GM19328 (cell line): ENCODE results near the gene SNX6.
"Not testable (repeated sequence)": the region's sequence is repeated elsewhere in the genome, so short reads cannot be mapped to it uniquely, and the experiment has no call there.

Source experiments
- ATAC-seq: cut with Tn5 transposase; IDR thresholded peaks from one replicate; pipeline ENCODE4 v1.9.1; 2021; ENCODE audit warnings: mild to moderate bottlenecking, moderate library complexity; ENCODE audit not compliant: unreplicated experiment

The SNX6 gene

DNA sequence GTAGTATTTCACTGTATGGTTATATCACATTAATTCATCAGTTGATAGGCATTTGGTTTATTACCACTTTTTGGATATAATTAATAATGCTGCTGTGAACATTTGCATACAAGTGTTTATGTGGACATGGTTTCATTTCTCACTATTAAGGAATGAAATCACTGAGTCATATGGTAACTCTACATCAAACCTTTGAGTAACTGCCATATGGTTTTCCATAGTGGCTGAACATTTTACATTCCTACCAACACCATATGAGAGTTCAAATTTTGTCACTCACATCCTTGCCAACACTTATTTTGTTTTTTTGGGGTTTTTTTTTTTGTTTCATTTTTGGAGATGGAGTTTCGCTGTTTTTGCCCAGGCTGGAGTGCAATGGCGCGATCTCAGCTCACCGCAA, 60.2 kb downstream of the SNX6 start:
- no peak for ATAC-seq

DNA sequence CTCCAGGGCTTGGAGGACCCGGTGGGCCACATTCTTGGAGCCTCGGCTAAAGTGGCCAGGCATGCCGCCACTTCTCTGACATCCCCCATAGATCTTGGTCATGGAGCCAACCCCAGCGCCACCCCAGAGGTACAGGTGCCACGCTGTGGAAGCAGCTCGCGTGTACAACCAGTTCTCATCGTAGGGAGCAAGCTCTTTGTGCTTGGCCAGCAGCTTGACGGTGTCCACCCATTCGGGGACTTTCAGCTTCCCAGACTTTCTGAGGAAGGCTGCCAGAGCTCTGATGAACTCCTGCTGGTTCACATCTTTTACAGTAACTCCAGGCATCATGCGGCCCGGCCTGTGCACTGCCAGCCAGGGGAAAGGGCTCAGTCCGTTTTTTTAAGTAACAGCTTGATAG, 61.1 kb downstream of the SNX6 start:
- no peak for ATAC-seq

DNA sequence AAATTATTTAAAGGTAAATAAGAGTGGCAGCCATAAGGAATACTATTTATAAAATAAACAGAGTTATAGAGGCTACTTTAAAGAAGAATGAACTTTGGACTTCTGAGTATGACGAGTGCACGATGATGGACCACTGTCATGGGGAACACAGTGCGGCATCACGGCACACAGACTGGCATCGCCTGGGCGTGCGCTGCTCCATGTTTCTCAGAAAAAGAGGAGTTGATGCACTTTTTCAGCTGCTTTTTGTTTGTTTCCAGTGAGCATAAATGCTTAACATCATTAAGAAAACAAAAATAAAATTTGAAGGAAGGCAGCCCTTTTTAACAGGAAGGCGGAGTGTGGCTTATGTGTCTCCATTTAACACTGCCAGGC, 67.2 kb downstream of the SNX6 start:
- ATAC-seq = no peak

DNA sequence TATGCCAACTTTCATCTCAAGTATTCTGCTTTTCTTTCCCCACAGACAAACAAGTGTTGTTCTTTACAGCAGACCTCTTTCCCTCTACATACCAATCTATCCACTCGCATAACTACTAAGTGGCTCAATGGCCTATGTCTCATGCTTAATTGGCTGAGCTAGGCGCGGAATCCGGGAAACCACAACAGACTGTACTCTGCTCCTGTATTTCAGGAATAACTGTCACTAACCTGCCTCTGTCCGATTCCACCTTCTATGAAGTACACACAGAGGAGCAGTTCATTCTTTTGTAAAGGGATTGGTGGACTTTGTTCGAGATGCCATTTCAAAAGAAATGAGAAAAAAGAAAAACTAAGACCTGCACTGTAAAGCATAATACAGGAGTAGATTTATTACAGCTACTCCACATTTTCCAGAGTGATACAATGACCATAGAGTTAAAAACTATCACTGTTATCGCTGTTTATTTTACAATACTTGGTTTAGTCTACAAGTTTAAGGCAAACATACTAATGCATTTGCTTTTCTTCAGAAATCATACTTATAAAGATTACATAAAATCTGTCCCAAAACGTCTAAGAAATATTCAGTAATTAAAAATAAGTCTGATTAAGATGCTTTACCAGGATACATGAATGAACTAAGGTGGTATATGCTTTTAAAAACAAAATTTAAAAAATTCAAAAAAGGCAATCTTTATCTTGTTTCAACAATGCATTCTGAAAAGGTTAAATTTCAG, 67.7 kb downstream of the SNX6 start:
- ATAC-seq = not testable (repeated sequence)

DNA sequence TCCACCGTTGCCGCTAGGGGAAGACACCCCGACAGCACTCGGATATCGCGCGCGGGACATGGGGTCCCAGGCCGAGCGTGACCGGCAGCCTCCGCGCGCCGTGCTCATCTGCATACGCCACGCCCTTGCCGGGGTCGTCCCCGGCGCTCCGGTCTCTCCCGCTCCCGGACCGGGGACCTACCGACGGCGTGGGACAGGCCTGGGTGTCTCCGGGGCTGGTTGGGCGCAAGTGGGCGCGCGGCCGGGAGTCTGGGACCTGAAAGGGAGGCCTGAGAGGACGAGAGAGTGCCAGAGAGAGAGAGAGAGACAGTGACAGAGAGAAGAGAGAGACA, 73.5 kb downstream of the SNX6 start:
- ATAC-seq = peak; percentile 43

DNA sequence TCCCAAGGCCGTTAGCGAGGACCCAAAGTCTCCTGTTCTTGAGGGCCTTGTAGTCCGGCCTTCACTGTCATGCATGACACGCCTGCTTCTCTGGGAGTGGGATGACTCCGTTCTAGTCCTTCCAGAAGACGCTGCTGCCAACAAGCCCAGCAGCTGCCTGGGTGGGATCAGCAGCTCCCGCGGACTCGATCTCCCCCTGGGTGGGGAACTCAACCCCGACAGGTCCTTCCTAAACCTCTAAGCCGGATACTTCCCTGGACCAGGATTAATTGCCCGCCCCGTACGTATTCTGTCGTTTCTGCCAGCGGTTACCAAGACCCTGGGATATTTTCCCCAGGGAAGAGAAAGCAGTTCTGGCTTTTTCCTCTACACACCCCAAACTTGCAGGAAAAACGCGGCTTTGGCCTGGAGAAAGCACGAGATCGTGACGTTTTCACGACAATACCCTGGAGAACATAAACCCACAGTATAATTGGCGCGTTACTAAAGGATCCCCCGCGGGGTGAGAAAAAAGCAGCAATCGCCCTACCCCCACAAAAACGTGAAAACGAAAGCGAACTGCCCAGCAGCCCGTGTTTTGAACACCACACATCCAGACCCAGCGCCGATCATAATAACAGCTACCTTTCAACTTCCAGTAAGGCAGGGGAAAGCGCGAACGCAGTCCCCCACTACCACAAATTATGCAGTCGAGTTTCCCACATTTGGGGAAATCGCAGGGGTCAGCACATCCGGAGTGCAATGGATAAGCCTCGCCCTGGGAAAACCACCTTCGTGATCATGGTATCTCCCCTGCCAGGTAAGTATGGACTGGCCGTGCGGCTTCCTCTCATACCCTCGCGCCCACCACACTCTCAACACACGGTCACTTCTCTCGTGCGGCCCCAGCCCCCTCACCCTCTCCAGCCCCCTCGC, 74.1 kb downstream of the SNX6 start:
- ATAC-seq = peak; percentile 73

DNA sequence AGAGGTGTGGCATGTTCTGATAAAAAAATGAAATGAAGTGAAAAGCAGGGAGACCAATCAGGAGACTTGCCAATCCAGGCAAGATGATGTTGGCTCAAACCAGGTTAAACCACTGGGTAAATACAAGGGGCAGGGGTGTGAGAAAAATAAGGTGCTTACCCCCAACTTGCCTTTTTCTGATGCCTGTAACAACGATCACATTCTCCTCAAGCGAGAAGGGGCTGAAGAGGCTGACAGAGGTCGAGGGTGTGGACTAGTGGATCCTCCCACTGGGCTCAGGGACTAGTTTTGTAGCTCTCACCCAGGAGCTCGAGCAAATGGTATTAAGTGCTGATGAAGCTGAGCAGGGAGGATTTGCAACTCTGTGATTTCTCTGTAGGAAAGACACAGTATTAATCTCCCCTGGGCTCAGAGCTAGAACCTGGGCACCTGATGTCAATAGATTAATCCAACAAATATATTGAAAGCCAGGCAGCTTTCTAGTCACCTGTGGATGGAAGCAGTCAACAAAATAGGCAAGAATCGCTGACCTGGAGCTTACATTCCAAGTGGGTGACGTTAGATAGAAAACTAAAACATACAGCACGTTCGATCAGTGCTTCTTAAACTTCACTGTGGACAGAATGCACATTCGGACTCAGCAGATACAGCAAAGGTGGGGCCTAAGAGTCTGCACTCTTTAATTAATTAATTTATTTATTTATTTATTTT, 75.3 kb downstream of the SNX6 start:
- no peak for ATAC-seq

DNA sequence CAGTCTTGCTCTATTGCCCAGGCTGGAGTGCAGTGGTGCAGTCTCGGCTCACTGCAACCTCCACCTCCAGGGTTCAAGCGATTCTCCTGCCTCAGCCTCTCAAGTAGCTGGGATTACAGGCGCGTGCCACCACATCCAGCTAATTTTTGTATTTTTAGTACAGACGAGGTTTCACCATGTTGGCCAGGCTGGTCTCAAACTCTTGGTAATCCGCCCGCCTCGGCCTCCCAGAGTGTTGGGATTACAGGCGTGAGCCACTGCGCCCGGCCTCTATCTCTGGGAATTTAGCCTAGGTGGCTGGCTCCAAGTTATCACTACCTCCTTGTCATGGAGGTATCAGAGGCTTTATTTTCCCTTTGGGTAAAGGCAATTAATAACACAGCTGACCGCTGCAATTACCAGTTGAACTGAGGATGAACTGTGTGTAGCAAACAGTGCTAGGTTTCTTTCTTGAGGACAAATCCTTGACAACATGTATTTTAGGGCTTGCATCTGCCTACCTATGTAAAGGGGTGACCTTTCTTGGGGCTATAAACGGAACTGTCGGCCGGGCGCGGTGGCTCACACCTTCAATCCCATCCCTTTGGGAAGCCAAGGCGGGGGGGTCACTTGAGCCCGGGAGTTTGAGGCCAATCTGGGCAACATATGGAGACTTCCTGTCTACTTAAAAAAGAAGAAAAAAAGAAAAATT, 80.5 kb downstream of the SNX6 start:
- not testable (repeated sequence) for ATAC-seq

DNA sequence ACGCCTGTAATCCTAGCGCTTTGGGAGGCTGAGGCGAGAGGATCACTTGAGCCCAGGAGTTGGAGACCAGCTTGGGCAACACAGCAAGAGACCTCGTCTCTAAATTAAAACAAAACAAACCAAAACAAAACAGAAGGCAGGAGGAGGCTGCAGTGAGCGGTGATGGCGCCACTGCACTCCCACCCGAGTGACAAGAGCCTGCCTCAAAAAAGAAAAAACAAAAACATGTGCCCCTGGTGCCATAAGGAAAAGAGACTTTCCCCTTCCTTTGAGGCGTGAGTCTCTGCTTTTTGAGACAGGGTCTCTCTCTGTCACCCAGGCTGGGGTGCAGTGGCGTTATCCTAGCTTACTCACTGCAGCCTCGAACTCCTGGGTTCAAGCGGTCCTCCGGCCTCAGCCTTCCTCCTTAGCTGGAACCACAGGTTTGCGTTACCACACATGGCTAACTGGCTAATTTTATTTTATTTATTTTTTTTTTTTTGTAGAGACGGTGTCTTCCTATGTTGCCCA, 81.4 kb downstream of the SNX6 start:
- ATAC-seq = no peak

DNA sequence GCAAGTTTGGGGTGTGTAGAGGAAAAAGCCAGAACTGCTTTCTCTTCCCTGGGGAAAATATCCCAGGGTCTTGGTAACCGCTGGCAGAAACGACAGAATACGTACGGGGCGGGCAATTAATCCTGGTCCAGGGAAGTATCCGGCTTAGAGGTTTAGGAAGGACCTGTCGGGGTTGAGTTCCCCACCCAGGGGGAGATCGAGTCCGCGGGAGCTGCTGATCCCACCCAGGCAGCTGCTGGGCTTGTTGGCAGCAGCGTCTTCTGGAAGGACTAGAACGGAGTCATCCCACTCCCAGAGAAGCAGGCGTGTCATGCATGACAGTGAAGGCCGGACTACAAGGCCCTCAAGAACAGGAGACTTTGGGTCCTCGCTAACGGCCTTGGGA, 82.8 kb downstream of the SNX6 start:
- ATAC-seq = peak; percentile 41

DNA sequence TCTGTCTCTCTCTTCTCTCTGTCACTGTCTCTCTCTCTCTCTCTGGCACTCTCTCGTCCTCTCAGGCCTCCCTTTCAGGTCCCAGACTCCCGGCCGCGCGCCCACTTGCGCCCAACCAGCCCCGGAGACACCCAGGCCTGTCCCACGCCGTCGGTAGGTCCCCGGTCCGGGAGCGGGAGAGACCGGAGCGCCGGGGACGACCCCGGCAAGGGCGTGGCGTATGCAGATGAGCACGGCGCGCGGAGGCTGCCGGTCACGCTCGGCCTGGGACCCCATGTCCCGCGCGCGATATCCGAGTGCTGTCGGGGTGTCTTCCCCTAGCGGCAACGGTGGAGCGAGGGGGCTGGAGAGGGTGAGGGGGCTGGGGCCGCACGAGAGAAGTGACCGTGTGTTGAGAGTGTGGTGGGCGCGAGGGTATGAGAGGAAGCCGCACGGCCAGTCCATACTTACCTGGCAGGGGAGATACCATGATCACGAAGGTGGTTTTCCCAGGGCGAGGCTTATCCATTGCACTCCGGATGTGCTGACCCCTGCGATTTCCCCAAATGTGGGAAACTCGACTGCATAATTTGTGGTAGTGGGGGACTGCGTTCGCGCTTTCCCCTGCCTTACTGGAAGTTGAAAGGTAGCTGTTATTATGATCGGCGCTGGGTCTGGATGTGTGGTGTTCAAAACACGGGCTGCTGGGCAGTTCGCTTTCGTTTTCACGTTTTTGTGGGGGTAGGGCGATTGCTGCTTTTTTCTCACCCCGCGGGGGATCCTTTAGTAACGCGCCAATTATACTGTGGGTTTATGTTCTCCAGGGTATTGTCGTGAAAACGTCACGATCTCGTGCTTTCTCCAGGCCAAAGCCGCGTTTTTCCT, 83.4 kb downstream of the SNX6 start:
- ATAC-seq = peak; percentile 60

DNA sequence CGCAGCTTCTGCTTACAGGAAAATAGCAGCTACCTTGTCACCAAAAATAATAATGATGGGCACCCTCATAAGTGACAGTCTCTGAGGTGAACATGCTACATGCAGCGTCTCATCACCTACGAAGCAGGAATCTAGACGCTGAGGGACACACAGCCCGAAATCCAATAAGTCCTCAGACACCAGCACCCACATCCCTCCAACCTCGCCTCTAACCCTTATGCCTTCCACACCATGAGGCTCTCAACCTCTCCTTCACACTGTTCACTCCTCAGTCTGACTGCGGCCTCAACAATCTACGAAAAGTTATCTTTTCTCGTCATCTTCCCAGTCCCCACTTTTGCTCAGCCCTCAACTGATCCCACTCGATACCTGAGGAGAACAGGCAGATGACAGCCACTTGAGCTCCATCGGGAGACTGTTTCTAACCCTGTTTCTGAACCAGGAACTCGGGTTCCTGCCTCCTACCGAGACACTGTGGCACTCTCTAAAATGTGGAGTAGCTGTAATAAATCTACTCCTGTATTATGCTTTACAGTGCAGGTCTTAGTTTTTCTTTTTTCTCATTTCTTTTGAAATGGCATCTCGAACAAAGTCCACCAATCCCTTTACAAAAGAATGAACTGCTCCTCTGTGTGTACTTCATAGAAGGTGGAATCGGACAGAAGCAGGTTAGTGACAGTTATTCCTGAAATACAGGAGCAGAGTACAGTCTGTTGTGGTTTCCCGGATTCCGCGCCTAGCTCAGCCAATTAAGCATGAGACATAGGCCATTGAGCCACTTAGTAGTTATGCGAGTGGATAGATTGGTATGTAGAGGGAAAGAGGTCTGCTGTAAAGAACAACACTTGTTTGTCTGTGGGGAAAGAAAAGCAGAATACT, 89.5 kb downstream of the SNX6 start:
- ATAC-seq = not testable (repeated sequence)

DNA sequence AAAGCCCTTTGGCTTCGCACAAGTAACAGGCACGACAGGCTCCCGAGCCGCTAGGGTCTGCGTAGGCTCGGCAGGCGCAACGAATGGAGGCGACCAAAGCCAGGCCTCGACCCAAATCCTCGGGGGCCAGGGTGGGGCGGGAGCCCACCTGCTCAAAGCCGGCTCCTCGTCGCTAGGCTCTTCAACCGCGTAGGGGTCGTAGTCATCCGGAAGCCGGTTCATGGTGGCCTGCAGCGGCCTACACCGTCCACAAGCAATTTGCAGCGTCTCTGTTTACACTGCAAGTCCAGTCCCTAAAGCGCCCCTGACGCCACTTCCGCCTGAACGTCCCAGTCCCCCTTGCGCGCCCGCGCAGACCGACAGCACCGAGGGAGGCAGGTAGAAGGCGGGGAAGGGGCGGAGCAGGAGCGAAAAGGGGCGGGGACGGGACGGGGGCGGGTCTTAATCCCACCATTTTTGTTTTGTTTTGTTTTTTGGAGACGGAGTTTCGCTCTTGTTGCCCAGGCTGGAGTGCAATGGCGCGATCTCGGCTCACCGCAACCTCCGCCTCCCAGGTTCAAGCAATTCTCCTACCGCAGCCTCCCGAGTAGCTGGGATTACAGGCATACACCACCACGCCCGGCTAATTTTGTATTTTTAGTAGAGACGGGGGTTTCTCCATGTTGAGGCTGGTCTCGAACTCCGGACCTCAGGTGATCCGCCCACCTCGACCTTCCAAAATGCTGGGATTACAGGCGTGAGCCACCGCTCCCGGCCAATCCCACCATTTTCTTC, 90.4 kb downstream of the SNX6 start, which contains the start of gene EAPP:
EAPP (minus strand) TSS at position 295 of the 774 bp plus-strand sequence; CDS start at position 222, 73 bp downstream.
- peak; percentile 99 for ATAC-seq

DNA sequence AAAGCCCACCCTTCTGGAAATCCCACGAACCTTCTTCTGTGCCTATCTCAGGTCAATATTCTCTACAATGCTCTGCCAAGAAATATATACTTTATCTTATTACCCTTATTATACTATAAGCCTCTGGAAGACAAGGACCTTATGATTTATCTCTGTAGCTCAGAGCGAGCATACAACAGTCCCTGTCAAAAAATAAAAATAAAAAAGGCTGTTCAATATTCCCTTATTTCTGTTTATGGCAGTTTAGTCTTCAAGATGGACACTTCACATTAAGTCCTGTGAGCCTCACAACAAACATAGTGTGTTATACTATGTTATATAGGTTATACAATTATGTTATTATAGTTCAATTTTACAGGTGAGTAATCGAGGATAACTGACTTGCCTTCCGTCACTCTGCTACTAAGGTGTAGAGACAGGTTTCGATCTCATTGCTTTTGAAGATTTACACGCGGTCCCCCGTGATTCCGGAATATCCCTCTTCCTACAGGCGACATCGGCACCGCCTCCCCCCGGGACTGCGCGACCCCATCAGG, 91.0 kb downstream of the SNX6 start:
- ATAC-seq = peak; percentile 8

DNA sequence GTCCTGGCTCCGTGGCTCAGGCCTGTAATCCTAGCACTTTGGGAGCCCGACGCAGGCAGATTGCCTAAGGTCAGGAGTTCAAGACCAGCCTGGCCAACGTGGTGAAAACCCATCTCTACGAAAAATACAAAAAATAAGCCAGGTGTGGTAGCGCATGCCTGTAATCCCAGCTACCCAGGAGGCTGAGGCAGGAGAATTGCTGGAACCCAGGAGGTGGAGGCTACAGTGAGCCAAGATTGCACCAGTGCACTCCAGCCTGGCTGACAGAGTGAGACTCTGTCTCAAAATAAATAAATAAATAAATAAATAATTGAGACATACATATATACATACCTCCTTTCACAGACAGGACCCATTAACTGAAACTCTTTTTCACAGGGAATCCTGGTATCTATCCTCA, 91.9 kb downstream of the SNX6 start:
- not testable (repeated sequence) for ATAC-seq

DNA sequence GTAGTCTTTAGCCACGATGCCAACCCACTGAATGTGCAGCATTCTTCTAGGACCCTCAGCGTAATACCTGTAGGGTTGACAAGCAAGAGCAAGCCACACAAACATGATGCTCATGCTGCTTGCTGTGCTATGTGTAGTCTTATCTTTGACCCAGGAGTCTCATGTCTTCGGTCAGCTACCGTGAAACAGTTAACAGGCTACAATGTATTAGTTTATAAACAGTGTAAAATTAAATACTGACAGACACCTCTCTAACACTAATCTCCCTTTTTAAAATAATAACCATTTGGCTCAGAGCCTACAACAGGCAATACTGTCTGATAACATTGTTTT, 92.3 kb downstream of the SNX6 start:
- ATAC-seq = no peak

DNA sequence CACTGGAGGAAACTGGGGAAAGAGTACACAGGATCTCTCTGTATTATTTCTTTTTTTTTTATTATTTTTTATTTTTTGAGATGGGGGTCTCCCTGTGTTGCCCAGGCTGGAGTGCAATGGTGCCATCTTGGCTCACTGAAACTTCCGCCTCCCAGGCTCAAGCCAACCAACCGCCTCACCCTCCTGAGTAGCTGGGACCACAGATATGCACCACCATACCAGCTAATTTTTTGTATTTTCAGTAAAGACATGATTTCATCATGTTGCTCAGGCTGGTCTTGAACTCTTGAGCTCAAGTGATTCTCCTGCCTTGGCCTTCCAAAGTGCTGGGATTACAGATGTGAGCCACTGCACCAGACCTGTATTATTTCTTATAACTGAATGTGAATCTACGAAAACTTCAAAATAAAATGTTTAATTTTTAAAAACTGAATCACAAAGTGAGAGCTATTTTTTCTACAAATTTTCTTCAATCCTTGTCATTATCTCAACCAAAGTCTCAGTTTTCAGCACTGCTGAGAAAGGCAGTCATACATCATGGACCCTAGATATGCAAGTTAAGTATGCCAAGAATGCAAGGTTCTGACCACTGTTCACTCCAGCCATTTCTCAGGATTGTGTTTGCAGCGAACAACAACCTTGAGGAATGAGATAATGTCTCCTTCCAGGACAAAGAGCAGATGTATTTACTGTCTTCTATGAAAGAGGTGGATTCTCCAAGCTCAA, 92.8 kb downstream of the SNX6 start:
- no peak for ATAC-seq
